HG03558 (cell line): ENCODE measurements around the gene SLC46A3.
"Not testable (repeated sequence)": the region's sequence is repeated elsewhere in the genome, so short reads cannot be mapped to it uniquely, and the experiment has no call there.

ENCODE experiments used
- ATAC-seq: cut with Tn5 transposase; IDR thresholded peaks from one replicate; pipeline ENCODE4 v1.9.1; 2021; ENCODE audit warnings: moderate number of reproducible peaks; ENCODE audit not compliant: unreplicated experiment; ENCODE audit errors: extremely low read depth

SLC46A3 gene, protein sequence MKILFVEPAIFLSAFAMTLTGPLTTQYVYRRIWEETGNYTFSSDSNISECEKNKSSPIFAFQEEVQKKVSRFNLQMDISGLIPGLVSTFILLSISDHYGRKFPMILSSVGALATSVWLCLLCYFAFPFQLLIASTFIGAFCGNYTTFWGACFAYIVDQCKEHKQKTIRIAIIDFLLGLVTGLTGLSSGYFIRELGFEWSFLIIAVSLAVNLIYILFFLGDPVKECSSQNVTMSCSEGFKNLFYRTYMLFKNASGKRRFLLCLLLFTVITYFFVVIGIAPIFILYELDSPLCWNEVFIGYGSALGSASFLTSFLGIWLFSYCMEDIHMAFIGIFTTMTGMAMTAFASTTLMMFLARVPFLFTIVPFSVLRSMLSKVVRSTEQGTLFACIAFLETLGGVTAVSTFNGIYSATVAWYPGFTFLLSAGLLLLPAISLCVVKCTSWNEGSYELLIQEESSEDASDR

DNA sequence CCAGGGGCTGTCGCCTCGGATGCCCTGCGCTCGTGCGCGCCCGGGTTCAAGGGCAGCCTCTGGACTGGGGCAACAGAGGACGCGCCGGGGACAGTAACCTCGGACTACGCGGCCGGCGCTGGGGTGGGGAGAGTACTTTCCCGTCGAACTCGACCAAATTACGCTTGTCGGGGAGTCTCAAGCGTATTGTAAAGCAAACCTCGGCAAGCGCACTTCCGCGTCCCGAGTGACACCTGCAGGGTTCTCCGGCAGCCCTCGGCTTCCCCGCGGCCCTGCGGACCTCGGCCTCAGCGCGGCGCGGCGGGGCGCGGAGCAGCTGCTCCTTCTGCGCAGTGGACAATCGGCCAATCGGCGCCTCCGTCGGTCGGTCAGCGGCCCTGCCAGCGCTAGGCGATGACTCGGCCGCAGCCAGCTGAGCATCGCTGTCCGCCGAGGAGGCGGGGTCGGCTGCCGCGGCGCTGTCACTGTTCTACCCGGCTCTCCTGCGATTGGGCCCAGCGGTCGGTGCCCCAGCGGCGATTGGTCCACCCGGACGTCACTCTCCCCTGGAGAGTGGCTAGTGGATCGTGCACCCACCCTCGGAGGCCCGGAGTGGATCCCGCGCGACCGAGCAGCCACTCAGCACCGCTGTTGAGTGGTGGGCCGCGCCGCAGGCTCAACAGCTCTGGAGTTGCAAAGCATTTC is at the start of gene SLC46A3:
SLC46A3 (minus strand) TSS at position 428 of the 684 bp plus-strand sequence. CDS start 972 bp downstream, outside the sequence.
- peak; percentile 93 for ATAC-seq

DNA sequence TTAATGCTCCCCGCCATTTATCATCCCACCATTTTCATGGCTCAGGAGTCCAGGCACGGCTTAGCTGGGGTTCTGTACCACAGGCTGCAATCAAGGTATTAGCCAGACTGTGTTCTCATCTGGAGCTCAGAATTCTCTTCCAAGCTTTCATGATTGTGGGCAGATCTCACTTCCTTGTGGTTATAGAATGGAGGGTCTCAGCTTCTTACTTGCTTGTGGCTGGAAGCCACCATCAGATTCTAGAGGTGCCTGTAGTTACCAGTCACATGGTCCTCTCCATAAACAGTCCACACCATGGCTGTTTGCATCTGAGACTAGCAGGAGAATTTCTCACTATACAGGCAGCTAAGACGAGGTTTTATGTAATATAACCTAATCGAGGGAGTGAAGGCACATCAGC is 45.1 kb upstream of the SLC46A3 start:
- no peak for ATAC-seq

DNA sequence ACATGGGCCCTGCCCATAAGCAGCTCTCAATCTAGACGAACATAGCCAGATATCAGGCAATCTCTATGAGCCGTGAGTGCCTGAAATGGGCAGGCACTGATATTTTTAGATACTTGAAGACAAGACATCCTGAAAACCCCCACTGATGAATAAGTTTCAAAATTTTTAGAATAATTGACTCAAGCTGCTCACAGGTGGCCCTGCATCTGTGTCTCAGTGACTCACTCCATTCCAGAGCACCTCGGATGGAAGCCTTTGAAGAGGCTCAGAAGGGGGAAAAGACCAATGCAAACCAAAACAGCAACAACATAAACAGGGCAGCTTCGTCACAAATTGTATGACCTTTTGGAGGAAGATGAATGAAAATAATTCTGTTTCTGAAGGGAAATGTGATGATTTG is 42.8 kb upstream of the SLC46A3 start:
- no peak for ATAC-seq

DNA sequence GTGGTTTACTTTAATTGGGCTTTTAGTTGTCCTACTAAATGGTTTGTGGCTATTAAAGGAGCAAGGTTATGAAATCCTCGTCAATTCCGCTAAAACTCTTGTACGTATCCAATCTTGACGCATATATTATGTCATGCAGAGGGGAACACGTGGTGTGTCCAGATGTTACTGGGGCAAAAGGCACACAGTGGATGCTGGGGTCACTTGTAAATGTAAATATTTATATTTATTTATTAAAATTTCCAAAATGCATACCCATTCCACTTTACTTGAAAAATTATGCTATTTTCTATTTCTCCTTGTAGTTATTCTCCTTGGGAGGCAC is 36.7 kb upstream of the SLC46A3 start:
- ATAC-seq = no peak

DNA sequence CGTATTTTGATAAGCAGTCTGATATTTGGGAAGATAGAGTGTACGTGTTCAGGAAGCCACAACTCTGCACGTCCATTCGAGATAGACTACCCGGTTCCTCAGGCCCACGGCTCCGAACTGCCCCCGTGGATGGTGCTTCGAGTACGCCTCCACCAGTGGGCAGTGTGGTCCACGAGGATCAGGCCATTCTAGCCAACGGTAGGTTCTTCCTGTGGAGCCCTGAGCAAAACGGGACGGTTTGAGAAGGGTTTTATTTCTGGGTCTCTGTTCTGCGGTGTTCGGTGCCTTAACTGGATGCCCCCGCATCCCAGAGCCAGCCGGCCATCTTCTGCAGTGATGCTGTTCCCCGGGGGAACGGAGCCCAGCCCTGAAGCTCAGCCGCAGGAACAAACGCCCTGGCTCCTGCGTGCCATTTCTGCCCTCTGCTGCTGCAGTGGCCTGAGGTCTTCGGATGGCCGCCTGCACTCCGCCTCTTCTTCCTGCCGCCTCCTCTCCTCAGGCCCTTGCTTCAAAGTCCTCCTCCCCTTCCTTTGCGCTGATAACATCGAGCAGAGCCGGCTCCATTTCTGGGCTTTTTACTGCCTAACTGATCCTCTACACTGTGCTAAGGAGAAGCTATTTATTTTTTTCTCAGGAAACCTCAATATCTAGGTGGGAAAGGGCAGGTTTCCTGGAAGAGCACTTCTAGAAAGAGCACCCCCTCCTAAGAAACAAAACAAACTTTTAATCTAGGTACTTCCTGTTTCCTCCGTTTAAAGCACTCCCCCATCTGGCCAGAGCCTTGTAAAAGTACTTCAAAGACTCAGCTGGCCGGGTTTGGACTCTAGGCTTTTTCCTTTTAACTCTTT is 36.2 kb upstream of the SLC46A3 start:
- ATAC-seq = no peak

DNA sequence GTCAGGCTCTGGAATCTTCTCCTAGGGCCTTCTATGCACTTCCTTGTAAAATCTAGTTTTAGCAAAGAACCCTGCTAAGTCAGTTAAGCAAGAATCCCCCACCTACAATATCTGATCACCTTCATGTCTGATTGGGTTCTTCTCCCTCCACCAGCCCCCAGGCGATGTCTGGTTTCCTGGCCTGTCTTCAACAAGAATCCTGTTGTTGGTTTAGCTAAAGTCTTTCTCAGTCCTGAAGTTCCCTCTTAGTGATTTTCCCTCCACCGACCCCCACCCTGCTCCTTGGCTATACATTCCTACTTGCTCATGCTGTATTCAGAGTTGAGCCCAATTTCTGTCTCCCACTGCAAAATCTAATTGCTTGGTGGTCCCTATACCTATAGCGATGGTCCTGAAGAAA is 35.2 kb upstream of the SLC46A3 start:
- no peak for ATAC-seq

DNA sequence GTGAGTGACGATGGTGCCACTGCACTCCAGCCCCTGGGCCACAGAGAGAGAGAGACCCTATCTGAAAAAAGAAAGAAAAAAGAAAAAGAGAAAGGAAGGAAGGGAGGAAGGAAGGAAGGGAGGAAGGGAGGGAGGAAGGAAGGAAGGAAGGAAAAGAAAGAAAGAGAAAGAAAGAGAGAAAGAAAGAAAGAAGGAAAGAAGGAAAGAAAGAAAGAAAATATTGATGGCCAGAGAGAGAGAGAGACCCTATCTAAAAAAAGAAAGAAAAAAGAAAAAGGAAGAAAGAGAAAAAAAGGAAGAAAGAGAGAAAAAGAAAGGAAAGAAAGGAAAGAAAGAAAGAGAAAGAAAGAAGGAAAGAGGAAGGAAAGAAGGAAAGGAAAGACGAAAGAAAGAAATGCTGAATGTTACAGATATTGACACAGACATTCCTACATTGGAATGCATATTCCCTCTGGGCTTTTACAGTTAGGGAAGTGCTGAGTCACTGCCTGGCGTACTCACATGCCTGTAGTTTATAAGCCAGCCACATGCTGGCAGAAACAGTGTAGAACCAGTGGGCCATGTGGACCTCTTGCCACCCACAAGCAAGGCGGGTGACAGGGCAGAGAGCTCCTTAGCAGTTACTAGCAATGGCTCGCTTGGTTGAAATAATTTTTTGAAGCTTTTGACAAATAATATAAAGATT is 34.6 kb upstream of the SLC46A3 start:
- ATAC-seq = no peak

DNA sequence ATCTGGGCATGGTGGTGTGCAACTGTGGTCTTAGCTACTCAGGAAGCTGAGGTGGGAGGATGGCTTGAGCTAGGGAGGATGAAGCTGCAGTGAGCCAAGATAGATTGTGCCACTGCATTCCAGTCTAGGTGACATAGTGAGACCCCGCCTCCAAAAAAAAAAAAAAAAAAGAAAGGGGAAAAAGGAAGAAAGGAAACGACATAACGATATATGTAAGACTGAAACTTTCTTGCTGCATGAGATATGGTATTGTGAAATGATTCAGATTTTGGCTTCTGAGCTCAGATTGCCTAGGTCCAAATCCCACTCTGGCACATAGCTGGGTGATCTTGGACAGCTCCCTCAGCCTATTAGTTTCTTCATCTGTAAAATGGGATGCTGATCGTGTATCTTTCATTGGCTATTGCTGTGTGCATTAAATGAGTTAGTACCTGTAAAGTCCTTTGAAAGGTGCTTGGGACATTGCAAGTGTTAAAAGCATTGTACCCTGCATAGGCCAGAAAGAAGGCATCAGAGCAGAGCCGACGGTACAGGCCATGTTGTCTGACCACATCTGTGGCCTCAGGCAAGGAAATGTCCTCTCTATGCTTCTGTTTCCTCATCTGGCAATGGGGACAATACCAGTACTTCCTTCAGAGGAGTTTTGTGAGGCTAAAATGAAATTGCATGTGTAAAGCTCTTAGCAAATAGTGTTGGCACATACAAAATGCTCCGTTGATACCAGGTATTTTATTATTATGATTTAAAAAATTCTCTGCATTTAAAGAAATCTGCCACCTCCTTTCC is 32.6 kb upstream of the SLC46A3 start:
- ATAC-seq = no peak

DNA sequence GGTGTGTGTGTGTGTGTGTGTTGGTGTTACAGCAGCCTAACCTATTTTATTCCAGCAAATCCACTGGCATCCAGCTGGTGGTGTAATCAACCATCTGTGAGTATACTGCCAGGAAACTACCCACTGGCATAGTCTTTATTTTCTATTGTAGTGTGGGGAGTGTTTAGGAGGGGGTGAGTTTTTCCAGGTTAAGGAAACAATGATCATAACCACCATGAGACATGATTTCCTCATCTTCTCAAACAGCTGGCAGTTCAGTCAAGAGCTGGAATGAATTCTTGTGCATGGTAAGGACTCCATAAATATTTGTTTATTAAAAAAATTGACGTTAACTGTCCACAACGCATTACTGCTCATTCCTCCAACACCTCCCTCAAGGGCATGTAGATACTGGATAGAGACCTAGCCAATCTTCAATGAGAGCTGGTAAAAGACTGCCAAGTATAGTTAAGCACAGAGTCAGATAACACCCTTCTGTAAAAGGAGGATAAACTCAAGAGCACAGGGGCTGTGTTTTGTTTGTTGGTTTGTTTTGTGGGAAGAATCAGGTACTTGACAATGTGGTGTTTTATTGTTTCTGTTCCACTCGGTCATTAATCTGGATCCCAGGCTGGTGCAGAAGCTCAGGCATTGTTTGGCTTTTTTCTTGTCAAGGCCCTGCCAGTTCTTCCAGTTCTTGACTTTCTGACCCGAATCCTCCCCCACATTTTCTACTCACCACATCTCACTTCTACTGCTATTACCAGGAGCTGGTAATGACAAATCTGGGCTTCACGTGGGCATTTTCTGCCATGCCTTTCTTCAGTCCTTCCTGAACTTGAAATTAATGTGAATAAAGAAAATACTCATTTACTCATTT is 31.6 kb upstream of the SLC46A3 start:
- no peak for ATAC-seq

DNA sequence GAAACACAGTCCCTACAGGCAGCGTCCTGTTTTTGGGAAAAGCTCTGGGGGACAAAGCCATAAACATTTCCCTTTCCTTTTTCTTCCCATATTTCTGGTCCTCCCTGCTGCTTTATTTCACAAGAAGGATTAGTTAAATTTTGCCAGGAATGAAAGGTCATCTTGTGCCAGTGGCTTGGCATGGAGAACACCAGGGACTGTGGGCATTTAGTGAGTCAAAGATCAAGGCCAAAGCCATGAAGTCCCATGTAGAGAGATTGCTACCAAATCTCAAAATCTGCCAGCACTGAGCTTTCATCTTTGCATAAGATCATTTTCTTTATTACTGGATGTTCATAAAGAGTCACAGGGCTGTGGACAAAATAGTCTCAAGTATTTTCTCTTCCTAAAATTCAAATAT is 29.1 kb upstream of the SLC46A3 start:
- ATAC-seq = no peak

DNA sequence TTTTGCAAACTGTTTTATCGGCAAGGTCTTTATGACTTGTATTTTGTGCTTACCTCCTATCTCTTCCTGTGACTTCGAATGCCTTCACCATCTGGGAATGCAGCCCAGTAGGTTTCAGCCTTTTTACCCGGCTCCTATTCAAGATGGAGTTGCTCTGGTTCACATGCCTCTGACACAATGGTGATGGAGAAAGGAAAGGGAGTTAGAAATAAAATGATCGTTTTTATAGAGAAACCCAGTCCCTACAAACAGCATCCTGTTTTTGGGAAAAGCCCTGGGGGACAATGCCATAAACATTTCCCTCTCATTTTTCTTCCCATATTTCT is 27.5 kb upstream of the SLC46A3 start:
- no peak for ATAC-seq

DNA sequence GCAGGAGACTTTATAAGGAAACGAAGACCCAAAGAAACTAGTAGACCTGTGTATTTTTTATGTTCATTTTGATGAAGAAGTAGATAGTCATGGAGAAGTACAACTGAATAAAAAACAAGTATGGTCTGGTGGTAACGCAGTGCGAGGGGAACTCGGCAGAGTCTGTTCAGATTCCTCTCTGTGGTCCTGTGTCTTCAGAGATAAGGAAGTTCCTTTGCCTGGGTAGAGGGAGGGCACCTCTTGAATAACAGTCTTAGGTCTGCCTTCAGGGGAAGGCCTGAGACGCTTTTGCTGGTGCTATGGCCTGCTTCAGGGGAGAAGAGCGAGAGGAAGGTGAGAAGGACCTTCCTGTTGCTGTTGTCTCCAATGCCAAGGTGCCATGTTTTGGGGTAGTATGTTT is 25.9 kb upstream of the SLC46A3 start:
- no peak for ATAC-seq

DNA sequence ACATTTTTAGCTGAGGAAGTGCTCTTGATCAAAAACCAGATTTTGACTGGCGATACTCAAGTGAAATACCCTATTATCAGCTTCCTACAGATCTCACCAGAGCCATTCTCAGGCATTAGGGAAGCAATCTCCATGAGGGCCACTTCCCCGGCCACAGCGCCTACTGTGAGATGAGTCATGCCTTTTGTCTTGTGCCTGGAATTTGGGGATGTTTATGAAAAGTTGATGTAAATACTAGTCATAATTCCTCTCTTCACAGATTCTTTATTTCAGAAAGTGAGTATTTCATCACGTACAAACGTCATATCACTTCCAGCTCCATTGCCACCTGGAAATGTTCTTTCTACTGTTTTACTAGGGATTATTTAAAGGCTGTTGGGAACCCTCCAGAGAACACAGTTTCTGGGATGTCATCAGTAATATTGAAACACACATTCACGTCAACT is 25.3 kb upstream of the SLC46A3 start:
- ATAC-seq = no peak

DNA sequence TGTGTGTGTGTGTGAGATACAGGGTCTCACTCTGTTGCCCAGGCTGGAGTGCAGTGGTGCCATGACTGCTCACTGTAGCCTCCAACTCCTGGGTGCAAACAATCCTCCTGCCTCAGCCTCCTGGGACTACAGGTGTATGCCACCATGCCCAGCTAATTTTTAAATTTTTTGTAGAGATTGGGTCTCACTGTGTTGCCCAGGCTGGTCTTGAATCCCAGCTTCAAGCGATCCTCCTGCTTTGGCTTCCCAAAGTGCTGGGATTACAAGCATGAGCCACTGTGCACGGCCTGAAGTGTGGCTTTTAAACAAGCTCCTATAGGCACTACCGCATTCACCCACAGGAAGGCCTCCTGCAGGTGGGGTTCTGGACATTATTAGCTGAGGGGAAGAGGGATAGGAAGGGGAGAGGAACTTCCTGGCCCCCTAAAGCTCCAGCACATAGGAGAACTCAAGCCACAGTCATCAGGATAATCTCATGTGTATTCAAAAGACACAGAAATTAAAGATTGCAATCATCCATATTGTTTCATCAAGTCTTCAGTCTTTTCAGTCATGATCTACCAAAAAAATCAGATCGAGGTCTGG is 24.8 kb upstream of the SLC46A3 start:
- no peak for ATAC-seq

DNA sequence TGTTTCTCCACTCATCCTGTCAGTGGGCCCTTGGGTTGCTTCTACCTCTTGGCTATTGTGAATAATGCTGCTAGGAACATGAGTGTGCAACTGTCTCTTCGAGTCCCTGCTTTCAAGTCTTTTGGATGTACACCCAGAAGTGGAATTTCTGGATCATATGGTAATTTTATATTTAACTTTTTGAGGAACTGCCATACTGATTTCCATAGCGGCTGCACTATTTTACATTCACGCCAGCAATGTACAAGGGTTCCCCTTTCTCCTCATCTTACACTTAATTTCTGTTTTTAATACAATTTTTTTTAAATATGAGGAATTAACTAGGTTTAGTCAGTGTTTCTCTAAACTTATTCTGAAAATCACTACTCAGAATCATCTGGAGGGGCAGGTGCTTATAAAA is 24.2 kb upstream of the SLC46A3 start:
- ATAC-seq = no peak

DNA sequence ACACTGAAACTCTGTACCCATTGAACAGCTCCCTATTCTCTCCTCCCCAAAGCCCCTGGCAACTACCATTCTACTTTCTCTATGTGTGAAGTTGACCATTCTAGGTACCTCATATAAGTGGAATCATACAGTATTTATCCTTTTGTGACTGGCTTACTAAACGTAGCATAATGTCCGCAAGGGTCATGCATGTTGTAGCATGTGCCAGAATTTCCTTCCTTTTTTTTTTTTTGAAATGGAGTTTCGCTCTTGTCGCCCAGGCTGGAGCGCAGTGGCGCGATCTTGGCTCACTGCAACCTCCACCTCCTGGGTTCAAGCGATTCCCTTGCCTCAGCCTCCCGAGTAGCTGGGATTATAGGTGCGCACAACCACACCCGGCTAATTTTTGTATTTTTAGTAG is 23.7 kb upstream of the SLC46A3 start:
- not testable (repeated sequence) for ATAC-seq

DNA sequence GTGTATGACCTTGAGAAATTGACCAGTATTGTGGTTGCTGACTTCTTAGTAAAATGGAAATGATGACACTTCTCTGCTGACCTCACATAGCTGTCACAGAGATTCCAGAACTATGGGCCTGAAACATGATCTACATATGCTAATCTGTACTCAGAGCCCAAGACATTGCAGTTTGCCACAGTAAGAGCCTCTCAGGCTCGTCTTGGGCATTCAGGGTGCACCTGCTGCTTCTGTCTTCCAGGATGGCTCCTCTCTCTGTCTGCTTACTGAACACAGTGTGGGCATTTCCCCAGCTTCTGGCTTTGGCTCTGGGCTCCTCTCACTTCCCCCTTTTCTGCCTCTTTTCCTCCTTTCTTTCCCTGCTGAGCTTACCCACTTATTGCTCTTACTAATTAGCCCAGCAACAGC is 22.3 kb upstream of the SLC46A3 start:
- ATAC-seq = no peak

DNA sequence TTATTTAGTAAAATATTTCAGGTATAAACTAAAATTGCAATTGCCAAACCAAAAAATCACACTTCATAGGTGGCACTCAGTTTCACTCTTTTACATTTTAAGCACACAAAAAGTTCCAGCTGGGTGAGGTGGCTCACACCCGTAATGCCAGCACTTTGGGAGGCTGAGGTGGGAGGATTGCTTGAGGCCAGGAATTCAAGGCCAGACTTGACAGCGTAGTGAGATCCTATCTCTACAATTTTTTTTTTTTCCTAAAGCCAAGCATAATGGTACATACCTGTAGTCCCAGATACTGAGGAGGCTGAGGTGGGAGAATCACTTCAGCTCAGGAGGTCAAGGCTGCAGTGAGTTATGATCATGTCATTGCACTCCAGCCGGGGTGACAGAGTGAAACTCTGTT is 20.6 kb upstream of the SLC46A3 start:
- ATAC-seq = no peak
